Ovary (tissue), 9 donors: ENCODE results near the gene PCDHB1. TPM values are rescaled to one million over a fixed set of nuclear protein-coding genes. Genes with fewer than 3 reads are reported as not detected.

Experiments used
- DNase-seq, 5 donors: peaks; one replicate each; pipeline ENCODE4 v3.0.0-alpha.2; 2019 to 2020
- H3K27ac ChIP-seq, 2 donors: fragments of 200-600 bp; one replicate each; pipeline versions ENCODE4 v1.5.1 to v1.8.0; 2019 to 2022
- H3K27me3 ChIP-seq: fragments of 200-600 bp; one replicate; pipeline ENCODE4 v1.8.0; 2022
- H3K36me3 ChIP-seq: fragments of 200-600 bp; sonication (generic); one replicate; pipeline ENCODE4 v1.5.1; 2019
- H3K4me1 ChIP-seq: one replicate; pipeline ENCODE4 v1.8.1; 2013; ENCODE audit warnings: mild to moderate bottlenecking, moderate library complexity; ENCODE audit not compliant: insufficient read depth
- H3K4me3 ChIP-seq: fragments of 200-600 bp; sonication (generic); one replicate; pipeline ENCODE4 v1.5.1; 2017
- H3K9me3 ChIP-seq, 2 donors: fragments of 200-600 bp in 1 of 2; sonication (generic) in 1 of 2; one replicate each; pipeline versions ENCODE4 v1.5.1 to v1.8.1; 2013 to 2019; ENCODE audit warnings: mild to moderate bottlenecking in 1 of 2, moderate library complexity in 1 of 2
- CTCF ChIP-seq, 3 donors: fragments of 450-650 bp in 2 of 3; fragments of 200-600 bp in 1 of 3; IDR thresholded peaks; one replicate each; pipeline versions ENCODE4 v1.5.1 to v1.8.0; 2016 to 2022; ENCODE audit warnings: antibody characterized with exemption in 3 of 3, mild to moderate bottlenecking in 1 of 3
- EP300 ChIP-seq: sonication (generic); formaldehyde crosslinking; IDR thresholded peaks from one replicate; pipeline ENCODE4 v1.6.1; 2017; ENCODE audit warnings: antibody characterized with exemption
- POLR2A ChIP-seq: fragments of 450-650 bp; IDR thresholded peaks from one replicate; pipeline ENCODE4 v1.6.1; 2017; ENCODE audit warnings: antibody characterized with exemption, mild to moderate bottlenecking, moderate library complexity
- WGBS, 3 donors: extraction: QIAGEN DNeasy Blood & Tissue Kit in 1 of 3; methylation state at CpG; one replicate each; pipeline versions ENCODE4 v1.1.5 to v1.1.7; 2013 to 2017; 5-methylcytosine and 5-hydroxymethylcytosine counted together
- intact Hi-C, 4 donors: fragments of 100-400 bp; cut with DNase I; formaldehyde crosslinking; loops; one replicate each; pipeline versions ENCODE4 v1.11.0 to v1.15.1; 2022 to 2023
- polyA plus RNA-seq, 2 donors: library from polyadenylated mRNA; stranded (reverse); fragments of 200-250 nt in 1 of 2; fragments of 350-450 nt in 1 of 2; fragmentation: Illumina TruSeq in 1 of 2; extraction: RNeasy Lipid Tissue Mini Kit (QIAGEN cat#74804) in 1 of 2; gene quantifications; one replicate each; pipeline ENCODE4 v1.2.3, GENCODE V29; 2013 to 2014
- total RNA-seq, 7 donors: library from RNA; depleted of rRNA in 2 of 7; stranded (reverse); fragments of >200 nt in 2 of 7; fragmentation: NEBNext Ultra II Directional in 3 of 7; extraction: Animal tissue kit (Norgen Biotek cat#: 25700) in 3 of 7; gene quantifications; one replicate each; pipeline versions ENCODE4 v1.1.0 to v1.2.4, GENCODE V29; 2016 to 2023
- donor health status: DM: no; HTN: no; CAD: no; lungs with moderate emphysema.
- donor health status: DM: no; HTN: no; CAD: no.
- donor health status: Bipolar disorder and iron deficiency.
- donor health status: DM: yes; HTN: yes; CAD: no.
- donor health status: DM: no; HTN: no; CAD: no.
- donor health status: DM: yes; HTN: yes; CAD: no.

PCDHB1 gene
- total and polyA plus RNA-seq, 9 donors, result 0.03 to 0.34 TPM; not detected in 7

- H3K4me3 ChIP-seq, result no peak overlapping the region
- no peak overlapping the region for H3K27ac ChIP-seq
- peaks cover 2% of the 10 kb centered on the region for H3K4me1 ChIP-seq
- H3K9me3 ChIP-seq, result no peaks in the 10 kb centered on the region
- no peaks in the 10 kb centered on the region for H3K36me3 ChIP-seq
- H3K27me3 ChIP-seq, result no peaks in the 10 kb centered on the region
- intact Hi-C loops, result no loop called here
- WGBS, 3 donors, result 36 to 45% (median 43%) methylated on average over 3 of the region's 3 CpGs
- DNase-seq, result no peak
- no peak for TF ChIP-seq POLR2A
- TF ChIP-seq EP300, result no peak
- no peak for TF ChIP-seq CTCF (IDR thresholded peaks at IDR 0.05)
These were observed 11.7 kb upstream of the PCDHB1 start for GRCh38 chr5:141039517-141039916.

- no peak overlapping the region for H3K27ac ChIP-seq
- peaks cover 2% of the 10 kb centered on the region for H3K4me1 ChIP-seq
- no peaks in the 10 kb centered on the region for H3K9me3 ChIP-seq
- H3K4me3 ChIP-seq, result peak overlapping the region; percentile 30
- H3K27me3 ChIP-seq, result no peaks in the 10 kb centered on the region
- TF ChIP-seq CTCF (IDR thresholded peaks at IDR 0.05) (no peak), POLR2A (no peak), EP300 (no peak)
- 7 to 9% (median 8%) methylated on average over 24 of the region's 24 CpGs for WGBS, 3 donors
- H3K36me3 ChIP-seq, result no peaks in the 10 kb centered on the region
- intact Hi-C loops, result no loop called here
- DNase-seq, result peak in 2 of 5 donors; percentile 26 to 39
These were observed 10.9 kb upstream of the PCDHB1 start for GRCh38 chr5:141040093-141040770.

GRCh38 chr5:141040771-141041426 is 10.3 kb upstream of the PCDHB1 start:
- WGBS, 3 donors, result 2 to 4% (median 3%) methylated on average over 25 of the region's 25 CpGs
- intact Hi-C loops, result no loop called here
- TF ChIP-seq CTCF (IDR thresholded peaks at IDR 0.05) (peak in 2 of 3 donors; percentile 57 to 76), POLR2A (no peak)
- Histone ChIP-seq H3K36me3 (no peaks in the 10 kb centered on the region), H3K27me3 (no peaks in the 10 kb centered on the region), H3K27ac (no peak overlapping the region), H3K4me3 (peak overlapping the region; percentile 30), H3K9me3 (no peaks in the 10 kb centered on the region), H3K4me1 (peaks cover 2% of the 10 kb centered on the region)
- DNase-seq, result peak; percentile 88 to 95 (median 91)

GRCh38 chr5:141041427-141041785 is 9.8 kb upstream of the PCDHB1 start:
- WGBS, 3 donors, result 16 to 19% (median 18%) methylated on average over 4 of the region's 4 CpGs
- peaks cover 2% of the 10 kb centered on the region for H3K4me1 ChIP-seq
- no peaks in the 10 kb centered on the region for H3K27me3 ChIP-seq
- no peaks in the 10 kb centered on the region for H3K36me3 ChIP-seq
- H3K27ac ChIP-seq, result no peak overlapping the region
- intact Hi-C loops, result no loop called here
- no peak overlapping the region for H3K4me3 ChIP-seq
- H3K9me3 ChIP-seq, result no peaks in the 10 kb centered on the region
- TF ChIP-seq CTCF (IDR thresholded peaks at IDR 0.05) (no peak), POLR2A (no peak), EP300 (no peak)
- DNase-seq, result no peak
